ENCODE measurements around the gene MYO1D. TPM values are rescaled to one million over a fixed set of nuclear protein-coding genes. Genes with fewer than 3 reads are reported as not detected.
A peak's percentile ranks its signal among the peaks of the same experiment; 100 is the strongest.

The MYO1D gene
- total and polyA plus RNA-seq, 2 donors (not counting 3 experiments of a cell fraction or from before 2014, with no cell fraction given) = 37.8 to 85.5 TPM

- Histone ChIP-seq H2AFZ (ENCODE audit: low read depth, low read length) (no peak overlapping the region), H3K36me3 (ENCODE audit: control insufficient read depth in 2 of 2, extremely low read depth in 1 of 2, insufficient read depth in 2 of 2, low read length in 2 of 2) (no peaks in the 10 kb centered on the region), H3K4me2 (ENCODE audit: insufficient read depth, low read length) (peak overlapping the region; percentile 89), H3K79me2 (ENCODE audit: control insufficient read depth, insufficient read depth, low read length) (peaks cover 28% of the 10 kb centered on the region), H3K4me1 (ENCODE audit: control insufficient read depth, extremely low read depth, insufficient read depth, low read length) (peaks cover 26% of the 10 kb centered on the region), H3K27me3 (ENCODE audit: control insufficient read depth in 2 of 2, insufficient read depth in 2 of 2, low read length in 2 of 2) (no peaks in the 10 kb centered on the region), H3K9me3 (replicated peaks; ENCODE audit: control insufficient read depth, insufficient read depth, low read length) (no peaks in the 10 kb centered on the region), H3K9me1 (replicated peaks; ENCODE audit: control insufficient read depth, extremely low read depth, insufficient read depth, low read length) (no peaks in the 10 kb centered on the region), H3K27ac (ENCODE audit: insufficient read depth, low read depth, low read length) (peak overlapping the region; percentile 38), H3K4me3 (replicated peaks in 1 of 3; ENCODE audit: insufficient read depth in 1 of 3, low read depth in 1 of 3, low read length in 3 of 3) (peak overlapping the region in 1 of 3 experiments; percentile 30), H4K20me1 (replicated peaks; ENCODE audit: control insufficient read depth, extremely low read depth, insufficient read depth, low read length) (peaks cover 3% of the 10 kb centered on the region), H3K9ac (replicated peaks; ENCODE audit: extremely low read depth, insufficient read depth, low read length) (peak overlapping the region; percentile 30)
- no TSS peak for BruUV-seq (replicated peaks)
- peak; percentile 74 for DNase-seq (ENCODE audit: low read depth, low spot score)
- dilution Hi-C loops (cut with MboI; ENCODE audit: extremely low pct_ligation_motif_present, low sequenced_read_pairs) = no loop called here
- no peak for FAIRE-seq
- intact Hi-C loops (cut with micrococcal nuclease) = loop anchor here (2.0 kb wide), 1 partner anchor 59 kb away; no protein-coding TSS in a partner anchor
- TF ChIP-seq EZH2 (IDR thresholded peaks at IDR 0.05; ENCODE audit: borderline replicate concordance, low read depth, low read length, severe bottlenecking) (no peak), MAX (IDR thresholded peaks at IDR 0.05; ENCODE audit: insufficient read depth, insufficient read length) (no peak), POLR2A (IDR thresholded peaks at IDR 0.05; ENCODE audit: low read depth, low read length) (no peak), JUN (IDR thresholded peaks at IDR 0.05; ENCODE audit: borderline replicate concordance, insufficient read depth, insufficient read length, low read depth) (peak; percentile 66), POLR2AphosphoS5 (IDR thresholded peaks at IDR 0.05; ENCODE audit: insufficient read depth, low read depth, low read length) (no peak), MYC (IDR thresholded peaks at IDR 0.05; ENCODE audit: low read depth, low read length) (no peak), GATA2 (IDR thresholded peaks at IDR 0.05; ENCODE audit: insufficient read depth, insufficient read length, low read depth, low read length) (no peak), FOS (IDR thresholded peaks at IDR 0.05; ENCODE audit: borderline replicate concordance, insufficient read depth, low read length) (peak; percentile 67), CTCF (IDR thresholded peaks at IDR 0.05; ENCODE audit: extremely low read depth in 1 of 2, insufficient read depth in 1 of 2, low read depth in 1 of 2, low read length in 2 of 2) (no peak)
- ChIA-PET CTCF (interaction anchor here (0.9 to 1.6 kb wide), 14 partner anchors 13 to 72 kb away, joined by 3 to 27 read pairs (median 6); partner anchors contain the start of gene MYO1D), POLR2A (no interaction called here)
Measured at GRCh38 chr17:32854207-32854606, 22.7 kb downstream of the MYO1D start.
